Pancreas (tissue), 10 donors: Measurements from ENCODE around the gene VASH1. TPM values are rescaled to one million over a fixed set of nuclear protein-coding genes. Genes with fewer than 3 reads are reported as not detected.
A peak's percentile ranks its signal among the peaks of the same experiment; 100 is the strongest.

Source experiments
- ATAC-seq, 4 donors: fragments of 200-7000 bp; cut with Tn5 transposase; one replicate each; pipeline versions ENCODE4 v1.8.0 to v1.9.1; 2020; ENCODE audit warnings: mild to moderate bottlenecking in 4 of 4, moderate library complexity in 4 of 4
- DNase-seq, 6 donors: peaks; one replicate each; pipeline ENCODE4 v3.0.0-alpha.2; 2020
- FAIRE-seq: peaks from 2 replicates; lab custom pipeline; 2012; peaks lifted over from hg19 to GRCh38; lab: Jason Lieb, UNC
- H3K27ac ChIP-seq, 4 donors: fragments of 200-600 bp; sonication (generic); 1 replicate in 3 of 4; 2 replicates in 1 of 4; pipeline versions ENCODE4 v1.5.0 to v1.8.0; 2020
- H3K27me3 ChIP-seq, 4 donors: fragments of 200-600 bp; one replicate each; pipeline ENCODE4 v1.8.0; 2021
- H3K36me3 ChIP-seq, 3 donors: fragments of 200-600 bp; sonication (generic) in 1 of 3; one replicate each; pipeline versions ENCODE4 v1.5.0 to v1.8.0; 2020 to 2021
- H3K4me1 ChIP-seq, 3 donors: fragments of 200-600 bp; one replicate each; pipeline ENCODE4 v1.8.0; 2021
- H3K4me3 ChIP-seq, 4 donors: fragments of 200-600 bp; sonication (generic) in 2 of 4; one replicate each; pipeline versions ENCODE4 v1.5.0 to v1.8.0; 2020 to 2021
- H3K9me3 ChIP-seq, 4 donors: fragments of 200-600 bp; one replicate each; pipeline ENCODE4 v1.8.0; 2021
- CTCF ChIP-seq, 4 donors: fragments of 200-600 bp; sonication (generic) in 3 of 4; IDR thresholded peaks; one replicate each; pipeline versions ENCODE4 v1.5.0 to v1.8.0; 2021; ENCODE audit warnings: antibody characterized with exemption in 4 of 4
- WGBS, 2 donors: extraction: QIAGEN DNeasy Blood & Tissue Kit; methylation state at CpG; one replicate each; pipeline ENCODE4 v1.1.7; 2013; 5-methylcytosine and 5-hydroxymethylcytosine counted together
- intact Hi-C, 3 donors: fragments of 100-400 bp; cut with DNase I; formaldehyde crosslinking; loops; one replicate each; pipeline versions ENCODE4 v1.11.1 to v1.14.2; 2022
- polyA plus RNA-seq, 2 donors: library from polyadenylated mRNA; stranded (reverse); fragments of 200-250 nt; gene quantifications; one replicate each; pipeline ENCODE4 v1.2.3, GENCODE V29; 2013
- total RNA-seq, 6 donors: library from RNA; stranded (reverse); fragmentation: NEBNext Ultra II Directional in 4 of 6; extraction: Animal tissue kit (Norgen Biotek cat#: 25700) in 4 of 6; gene quantifications; one replicate each; pipeline versions ENCODE4 v1.2.1 to v1.2.4, GENCODE V29; 2021 to 2023
- donor health status: healthy with polysubstance abuse.
- donor health status: DM: no; HTN: no; CAD: no; lungs with moderate emphysema.
- donor health status: DM: no; HTN: no; CAD: no.
- donor health status: control.
- donor health status: control.
- donor health status: Bipolar disorder and iron deficiency.
- donor health status: DM: yes; HTN: yes; CAD: no.
- donor health status: DM: no; HTN: no; CAD: no.
- donor health status: DM: no; HTN: no; CAD: no.
- donor health status: DM: yes; HTN: yes; CAD: no.

VASH1 gene
- total and polyA plus RNA-seq, 8 donors = 1.6 to 15.0 (median 4.7) TPM

- FAIRE-seq (no peak), ATAC-seq (no peak), DNase-seq (peak in 1 of 6 donors; percentile 52)
- 96% methylated on average over 2 of the region's 2 CpGs for WGBS, 2 donors
- peaks cover 31 to 46% (median 32%) of the 10 kb centered on the region in 3 donors for H3K4me1 ChIP-seq
- H3K9me3 ChIP-seq = no peaks in the 10 kb centered on the region
- intact Hi-C loops = no loop called here
- no peak for TF ChIP-seq CTCF (IDR thresholded peaks at IDR 0.05)
- no peaks in the 10 kb centered on the region for H3K27me3 ChIP-seq
- peak within 1 kb of the TSS in 1 of 4 donors; percentile 47 for H3K4me3 ChIP-seq
- H3K27ac ChIP-seq = peak within 1 kb of the TSS; percentile 79 to 96 (median 86)
- H3K36me3 ChIP-seq = no peaks in the 10 kb centered on the region
Observed at GRCh38 chr14:76826122-76826521, 64.9 kb downstream of the VASH1 start, which contains the start of gene LRRC74A. TSS of gene LRRC74A (plus strand) at chr14:76826408. CDS start at chr14:76826698, 290 bp downstream.

GRCh38 chr14:76827696-76828296 lies 66.5 kb downstream of the VASH1 start:
- Histone ChIP-seq H3K4me1 (peaks cover 47 to 62% (median 48%) of the 10 kb centered on the region in 3 donors), H3K9me3 (no peaks in the 10 kb centered on the region), H3K4me3 (peak overlapping the region in 3 of 4 donors; percentile 20 to 47 (median 32)), H3K27ac (peak overlapping the region; percentile 79 to 96 (median 86)), H3K27me3 (no peaks in the 10 kb centered on the region), H3K36me3 (no peaks in the 10 kb centered on the region)
- DNase-seq (peak; percentile 46 to 73 (median 56)), ATAC-seq (peak; percentile 16 to 48 (median 42)), FAIRE-seq (no peak)
- TF ChIP-seq CTCF (IDR thresholded peaks at IDR 0.05) = no peak
- WGBS, 2 donors = 15 to 20% methylated on average over 9 of the region's 9 CpGs
- intact Hi-C loops = no loop called here

GRCh38 chr14:76828339-76829012 lies 67.2 kb downstream of the VASH1 start:
- H3K4me1 ChIP-seq = peaks cover 54 to 67% (median 54%) of the 10 kb centered on the region in 3 donors
- H3K27ac ChIP-seq = peak overlapping the region; percentile 79 to 96 (median 86)
- TF ChIP-seq CTCF (IDR thresholded peaks at IDR 0.05) = no peak
- ATAC-seq (peak; percentile 72 to 80 (median 76)), DNase-seq (peak; percentile 85 to 94 (median 90)), FAIRE-seq (no peak)
- no peaks in the 10 kb centered on the region for H3K9me3 ChIP-seq
- H3K27me3 ChIP-seq = no peaks in the 10 kb centered on the region
- intact Hi-C loops = no loop called here
- no peaks in the 10 kb centered on the region for H3K36me3 ChIP-seq
- 12 to 13% methylated on average over 17 of the region's 17 CpGs for WGBS, 2 donors
- peak overlapping the region in 3 of 4 donors; percentile 20 to 47 (median 32) for H3K4me3 ChIP-seq

GRCh38 chr14:76829013-76829365 lies 67.7 kb downstream of the VASH1 start:
- DNase-seq = peak in 4 of 6 donors; percentile 50 to 74 (median 66)
- no peak for TF ChIP-seq CTCF (IDR thresholded peaks at IDR 0.05)

More at GRCh38 chr14:76829013-76829365, 67.7 kb downstream of the VASH1 start:
- intact Hi-C loops = no loop called here
- peak; percentile 32 to 62 (median 46) for ATAC-seq
- Histone ChIP-seq H3K4me1 (peaks cover 59 to 72% (median 60%) of the 10 kb centered on the region in 3 donors), H3K27ac (peak overlapping the region; percentile 79 to 96 (median 86)), H3K36me3 (no peaks in the 10 kb centered on the region), H3K9me3 (no peaks in the 10 kb centered on the region), H3K27me3 (no peaks in the 10 kb centered on the region), H3K4me3 (peak overlapping the region in 1 of 4 donors; percentile 47)
- FAIRE-seq = no peak
- WGBS, 2 donors = 11% methylated on average over 3 of the region's 3 CpGs
